Muscle of leg (tissue), 16 donors: ENCODE measurements around the gene DYNAP. TPM values are rescaled to one million over a fixed set of nuclear protein-coding genes. Genes with fewer than 3 reads are reported as not detected.
A peak's percentile ranks its signal among the peaks of the same experiment; 100 is the strongest.

Source experiments
- DNase-seq: peaks from one replicate; pipeline ENCODE4 v3.0.0; 2013
- H3K27ac ChIP-seq: one replicate; pipeline ENCODE4 v1.5.1; 2013; ENCODE audit warnings: mild to moderate bottlenecking, low read length, control low read depth
- H3K27me3 ChIP-seq: one replicate; pipeline ENCODE4 v1.6.1; 2013; ENCODE audit warnings: low read length; ENCODE audit not compliant: control insufficient read depth, insufficient read depth
- H3K36me3 ChIP-seq: one replicate; pipeline ENCODE4 v1.6.1; 2013; ENCODE audit warnings: low read length; ENCODE audit not compliant: control insufficient read depth, insufficient read depth
- H3K4me1 ChIP-seq: one replicate; pipeline ENCODE4 v1.6.1; 2013; ENCODE audit warnings: low read length; ENCODE audit not compliant: control insufficient read depth, insufficient read depth
- H3K4me3 ChIP-seq: one replicate; pipeline ENCODE4 v1.5.1; 2013; ENCODE audit warnings: low read length, control low read depth
- H3K9me3 ChIP-seq: replicated peaks from 2 replicates; pipeline ENCODE4 v1.6.1; 2013; ENCODE audit warnings: low read depth, low read length; ENCODE audit not compliant: control insufficient read depth
- WGBS: methylation state at CpG from one replicate; pipeline ENCODE4 v1.1.5; 2013; ENCODE audit warnings: missing lambda C conversion rate; ENCODE audit not compliant: insufficient coverage; 5-methylcytosine and 5-hydroxymethylcytosine counted together
- long read RNA-seq, 11 donors: transcript quantifications; one replicate each; lab custom pipeline, GENCODE V29; 2026
- polyA plus RNA-seq, 8 donors: library from polyadenylated mRNA; unstranded; fragments of 120-200 nt; gene quantifications; one replicate each; pipeline versions ENCODE4 v1.2.1 to v1.2.3, GENCODE V29; 2013; ENCODE audit warnings: inconsistent platforms in 1 of 8, low replicate concordance in 1 of 8; ENCODE audit not compliant: insufficient read length in 8 of 8, insufficient read depth in 1 of 8
- total RNA-seq: library from RNA; stranded (reverse); fragments of 120-200 nt; gene quantifications from one replicate; pipeline ENCODE4 v1.2.4, GENCODE V29; 2013

The DYNAP gene, protein sequence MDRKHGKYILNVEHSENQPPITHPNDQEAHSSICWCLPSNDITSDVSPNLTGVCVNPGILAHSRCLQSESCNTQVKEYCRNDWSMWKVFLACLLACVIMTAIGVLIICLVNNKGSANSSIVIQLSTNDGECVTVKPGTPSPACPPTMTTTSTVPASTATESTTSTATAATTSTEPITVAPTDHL
- not detected for total RNA-seq
- under 1 TPM in 1 of 8 donors, not detected in 7; 0.07 TPM for polyA plus RNA-seq
- long read RNA-seq, donor 1 = 0 reads
- long read RNA-seq, donor 2 = 0 reads
- long read RNA-seq, donor 3 = 0 reads
- long read RNA-seq, donor 4 = 0 reads
- long read RNA-seq, donor 5 = 0 reads
- long read RNA-seq, donor 6 = 0 reads
- long read RNA-seq, donor 7 = 0 reads
- long read RNA-seq, donor 8 = 0 reads
- long read RNA-seq, donor 9 = 0 reads
- long read RNA-seq, donor 10 = 0 reads
- long read RNA-seq, donor 11 = 0 reads

DNA sequence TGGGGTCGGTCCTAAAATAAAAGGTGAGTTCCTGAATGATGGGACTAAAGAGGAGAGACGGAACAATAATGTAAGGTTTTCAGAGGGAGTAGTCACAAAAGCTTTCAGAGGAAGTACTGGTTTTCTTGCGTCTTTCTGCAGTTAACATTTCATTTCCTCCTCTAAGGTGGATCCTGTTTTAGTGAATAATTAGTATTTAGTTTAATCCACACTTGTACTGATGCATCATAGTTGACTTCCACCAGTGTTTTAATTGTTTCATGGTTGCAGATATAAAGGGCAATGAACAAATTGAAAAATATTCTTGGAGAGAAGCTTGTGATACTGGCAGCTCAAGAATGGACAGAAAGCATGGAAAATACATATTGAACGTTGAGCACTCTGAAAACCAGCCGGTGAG lies at the start of gene DYNAP:
Gene DYNAP (plus strand): TSS at position 301 of the 400 bp plus-strand sequence. CDS start 38 bp downstream, at position 339.
- Histone ChIP-seq H3K36me3 (no peaks in the 10 kb centered on the region), H3K27ac (no peak within 1 kb of the TSS), H3K27me3 (no peaks in the 10 kb centered on the region), H3K4me3 (no peak within 1 kb of the TSS), H3K9me3 (no peaks in the 10 kb centered on the region), H3K4me1 (no peaks in the 10 kb centered on the region)
- DNase-seq = no peak
- 90% methylated on average over 2 of the region's 5 CpGs for WGBS

DNA sequence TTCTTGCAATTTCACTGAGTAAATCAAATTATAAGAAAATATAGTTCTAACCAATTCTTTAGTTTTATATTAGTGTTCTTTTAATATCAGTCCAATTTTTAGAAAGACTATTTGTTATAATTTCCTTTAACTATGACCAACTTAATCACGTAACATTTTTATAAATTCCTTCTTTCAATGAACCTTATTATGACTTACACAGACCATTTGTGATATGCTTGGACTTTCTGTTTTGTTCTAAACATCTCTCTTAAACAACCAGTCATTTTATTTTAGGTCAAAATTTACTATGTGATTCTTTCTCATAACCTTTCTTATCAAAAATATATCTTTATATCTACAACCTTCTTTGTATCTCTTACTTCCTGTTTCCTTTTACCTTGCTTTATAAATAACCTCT lies 39.5 kb upstream of the DYNAP start:
- H3K4me3 ChIP-seq = no peak overlapping the region
- no peaks in the 10 kb centered on the region for H3K27me3 ChIP-seq
- no CpG with 5 or more reads among the region's 1 CpG for WGBS
- DNase-seq = no peak
- H3K27ac ChIP-seq = no peak overlapping the region
- H3K4me1 ChIP-seq = no peaks in the 10 kb centered on the region
- peaks cover 4% of the 10 kb centered on the region for H3K9me3 ChIP-seq
- no peaks in the 10 kb centered on the region for H3K36me3 ChIP-seq

DNA sequence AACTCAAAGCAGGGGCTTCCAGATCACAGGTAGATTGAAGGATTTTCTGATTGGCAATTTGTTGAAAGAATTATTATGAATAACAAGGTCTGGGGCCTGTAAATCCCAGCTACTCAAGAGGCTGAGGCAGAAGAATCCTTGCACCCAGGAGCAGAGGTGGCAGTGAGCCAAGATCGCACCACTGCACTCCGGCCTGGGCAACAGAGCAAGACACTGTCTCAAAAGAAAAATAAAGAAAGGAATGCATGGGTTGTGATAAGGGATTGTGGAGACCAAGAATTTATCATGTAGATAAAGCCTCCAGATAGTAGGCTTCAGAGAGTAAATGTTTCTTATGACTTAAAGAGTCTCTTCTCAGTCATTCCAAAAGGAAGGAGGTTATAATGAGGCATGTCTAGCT lies 35.8 kb upstream of the DYNAP start:
- DNase-seq = no peak
- no peaks in the 10 kb centered on the region for H3K9me3 ChIP-seq
- no peak overlapping the region for H3K4me3 ChIP-seq
- H3K27ac ChIP-seq = no peak overlapping the region
- H3K4me1 ChIP-seq = no peaks in the 10 kb centered on the region
- no peaks in the 10 kb centered on the region for H3K27me3 ChIP-seq
- H3K36me3 ChIP-seq = no peaks in the 10 kb centered on the region
- WGBS = 100% methylated on average over 1 of the region's 2 CpGs

DNA sequence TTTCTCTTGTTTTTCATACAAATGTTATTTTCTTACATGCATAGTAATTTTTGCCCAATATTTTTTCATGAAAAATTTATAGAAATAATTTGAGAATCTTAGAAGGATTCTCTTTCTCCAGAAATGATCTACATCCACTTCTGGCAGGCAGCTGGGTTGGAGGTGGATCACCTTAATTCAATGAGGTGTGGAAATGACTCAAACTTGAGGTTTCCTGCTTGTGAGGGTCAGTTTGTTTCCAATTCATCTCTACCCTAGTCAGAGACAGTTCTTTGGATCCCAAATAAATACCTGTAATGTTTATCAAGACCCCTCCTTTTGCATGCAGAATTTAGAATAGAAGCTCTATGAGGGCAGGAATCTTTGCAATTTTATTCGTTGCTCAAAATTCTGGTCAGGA lies 35.0 kb upstream of the DYNAP start:
- DNase-seq = no peak
- H3K9me3 ChIP-seq = no peaks in the 10 kb centered on the region
- H3K4me3 ChIP-seq = no peak overlapping the region
- H3K36me3 ChIP-seq = no peaks in the 10 kb centered on the region
- no CpG with 5 or more reads among the region's 1 CpG for WGBS
- no peak overlapping the region for H3K27ac ChIP-seq
- H3K27me3 ChIP-seq = no peaks in the 10 kb centered on the region
- no peaks in the 10 kb centered on the region for H3K4me1 ChIP-seq

DNA sequence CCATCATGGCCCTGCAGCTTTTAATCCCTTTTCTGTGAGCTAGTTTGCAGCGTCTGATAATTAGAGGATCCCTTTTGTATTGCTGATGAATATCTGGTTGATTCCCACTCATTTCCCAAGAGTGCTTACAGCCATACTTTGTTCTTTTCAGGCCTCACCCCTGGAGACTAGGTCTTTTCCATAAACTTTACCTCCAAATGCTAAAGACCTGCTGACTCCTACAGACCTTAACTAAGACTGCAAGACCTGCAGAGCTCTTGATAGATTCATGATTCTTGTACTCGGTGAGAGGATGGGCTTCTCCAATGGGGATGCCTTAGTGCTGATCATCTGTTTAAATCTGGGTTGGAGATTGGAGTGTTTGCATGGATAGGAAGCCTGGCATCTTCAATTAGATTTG lies 33.1 kb upstream of the DYNAP start:
- H3K27me3 ChIP-seq = no peaks in the 10 kb centered on the region
- no CpG with 5 or more reads among the region's 2 CpGs for WGBS
- no peaks in the 10 kb centered on the region for H3K4me1 ChIP-seq
- H3K36me3 ChIP-seq = no peaks in the 10 kb centered on the region
- DNase-seq = no peak
- H3K9me3 ChIP-seq = no peaks in the 10 kb centered on the region
- no peak overlapping the region for H3K4me3 ChIP-seq
- no peak overlapping the region for H3K27ac ChIP-seq

DNA sequence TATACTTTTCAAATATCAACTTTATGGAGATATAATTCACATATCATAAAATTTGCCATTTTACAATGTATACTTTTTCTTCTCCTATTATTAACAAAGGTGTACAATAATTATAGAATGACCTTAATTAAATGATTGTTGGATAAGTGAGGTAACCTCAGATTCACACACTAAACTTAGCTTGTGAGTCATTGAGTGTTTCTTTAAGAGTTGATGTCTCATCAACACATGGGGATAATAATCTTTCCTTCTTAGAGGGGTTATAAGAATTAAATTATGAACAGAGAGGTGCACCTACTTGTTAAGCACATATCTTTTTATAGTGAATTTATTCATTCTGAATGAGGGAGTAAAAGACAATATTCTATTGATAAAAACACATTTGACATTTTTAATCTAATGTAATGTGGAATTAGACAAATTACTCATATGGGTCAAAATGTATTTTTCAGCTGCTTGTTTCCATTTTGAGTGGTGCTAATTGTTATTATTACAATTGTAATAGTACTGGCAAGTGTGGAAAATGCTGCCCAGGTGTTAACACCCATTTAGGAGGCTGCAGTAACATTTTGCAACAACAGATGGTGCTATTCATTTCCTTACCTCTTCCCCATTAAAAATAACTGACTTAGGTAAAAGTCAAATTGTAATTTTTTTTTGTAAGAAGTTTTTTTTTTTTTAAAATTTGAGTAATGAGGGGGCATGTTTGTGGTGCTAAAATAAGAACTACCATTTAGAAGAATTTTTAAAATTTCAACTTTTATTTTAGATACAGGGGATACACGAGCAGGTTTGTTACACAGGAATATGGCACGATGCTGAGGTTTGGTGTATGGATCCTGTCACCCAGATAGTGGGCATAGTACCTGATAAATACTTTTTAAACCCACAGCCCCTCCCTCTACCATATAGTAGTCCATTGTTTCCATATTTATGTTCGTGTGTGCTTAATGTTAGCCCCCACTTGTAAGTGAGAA lies 32.1 kb upstream of the DYNAP start:
- Histone ChIP-seq H3K36me3 (no peaks in the 10 kb centered on the region), H3K27me3 (no peaks in the 10 kb centered on the region), H3K9me3 (no peaks in the 10 kb centered on the region), H3K4me1 (no peaks in the 10 kb centered on the region), H3K4me3 (no peak overlapping the region), H3K27ac (no peak overlapping the region)
- peak; percentile 4 for DNase-seq
- WGBS = no CpG with 5 or more reads among the region's 3 CpGs

DNA sequence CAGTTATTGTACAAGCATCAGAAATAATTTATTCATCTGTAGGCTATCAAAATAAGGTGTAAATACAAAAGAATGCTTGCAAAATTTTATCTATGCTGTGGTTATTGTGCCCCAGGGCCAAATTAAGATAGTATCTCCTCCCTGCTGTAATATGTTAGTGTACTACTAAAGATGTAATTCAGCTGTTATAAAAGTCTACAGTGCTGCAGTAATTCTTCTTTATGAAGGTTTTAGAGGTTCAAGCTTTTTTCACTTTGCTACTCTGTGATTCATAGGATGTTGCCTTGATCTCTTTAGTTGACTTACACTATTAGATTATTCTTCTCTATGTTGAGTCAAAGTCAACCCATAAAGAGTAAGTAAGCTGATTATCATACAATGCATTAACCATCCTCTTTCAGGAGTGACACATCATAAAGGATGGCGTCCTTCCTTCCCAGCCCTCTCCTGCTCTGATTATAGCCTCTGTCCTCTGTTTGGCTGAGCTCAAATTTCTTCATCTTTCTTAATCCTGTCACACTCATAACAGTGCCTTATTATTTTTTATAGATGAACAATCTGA lies 29.3 kb upstream of the DYNAP start:
- no peak overlapping the region for H3K27ac ChIP-seq
- WGBS = no CpG with 5 or more reads among the region's 1 CpG
- no peak for DNase-seq
- H3K4me3 ChIP-seq = no peak overlapping the region
- H3K9me3 ChIP-seq = no peaks in the 10 kb centered on the region
- H3K36me3 ChIP-seq = no peaks in the 10 kb centered on the region
- no peaks in the 10 kb centered on the region for H3K4me1 ChIP-seq
- H3K27me3 ChIP-seq = no peaks in the 10 kb centered on the region

DNA sequence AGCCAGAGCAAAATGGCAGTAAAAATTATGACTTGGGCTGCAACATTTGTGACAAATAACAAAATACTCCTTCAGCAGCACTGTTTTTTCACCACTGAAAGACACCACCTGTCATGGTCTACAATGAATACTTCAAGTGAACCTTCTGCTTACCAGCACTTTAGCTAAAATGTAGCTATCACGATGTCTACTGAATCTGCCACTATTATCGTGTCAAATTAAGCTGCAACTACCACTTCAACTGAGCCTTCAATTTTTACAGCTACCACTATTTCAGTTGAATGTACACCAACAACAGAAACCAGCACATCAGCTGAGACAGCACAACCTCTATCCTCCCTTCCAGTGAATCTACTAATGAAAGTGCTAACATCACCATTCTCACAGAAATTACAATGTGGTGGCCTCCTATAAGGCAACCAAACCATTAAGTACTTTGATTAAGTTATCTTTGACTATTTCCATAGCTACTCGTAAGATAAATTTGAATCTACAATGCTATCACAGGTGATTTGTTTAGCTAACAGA lies 10.8 kb upstream of the DYNAP start:
- Histone ChIP-seq H3K36me3 (no peaks in the 10 kb centered on the region), H3K4me3 (no peak overlapping the region), H3K27me3 (no peaks in the 10 kb centered on the region), H3K4me1 (no peaks in the 10 kb centered on the region), H3K9me3 (no peaks in the 10 kb centered on the region), H3K27ac (no peak overlapping the region)
- DNase-seq = no peak
- WGBS = 88% methylated on average over 2 of the region's 3 CpGs

DNA sequence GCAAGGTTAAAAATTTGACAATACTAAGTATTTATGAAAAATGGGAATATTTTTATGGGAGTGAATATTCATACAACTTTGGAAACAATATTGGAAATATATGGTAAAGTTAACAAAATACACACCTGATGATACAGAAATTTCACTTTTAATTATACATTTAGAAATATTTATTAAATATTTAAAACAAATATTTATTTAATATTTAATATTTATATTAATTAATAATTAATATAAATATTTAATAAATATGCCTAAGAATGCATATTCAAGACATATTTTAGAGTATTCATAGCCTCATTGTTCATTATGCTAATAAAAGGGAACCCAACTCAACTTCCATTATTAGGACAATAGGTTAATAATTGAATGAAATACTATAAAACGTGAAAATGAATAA lies 7.0 kb upstream of the DYNAP start:
- no CpG with 5 or more reads among the region's 1 CpG for WGBS
- H3K9me3 ChIP-seq = no peaks in the 10 kb centered on the region
- no peaks in the 10 kb centered on the region for H3K27me3 ChIP-seq

DNA sequence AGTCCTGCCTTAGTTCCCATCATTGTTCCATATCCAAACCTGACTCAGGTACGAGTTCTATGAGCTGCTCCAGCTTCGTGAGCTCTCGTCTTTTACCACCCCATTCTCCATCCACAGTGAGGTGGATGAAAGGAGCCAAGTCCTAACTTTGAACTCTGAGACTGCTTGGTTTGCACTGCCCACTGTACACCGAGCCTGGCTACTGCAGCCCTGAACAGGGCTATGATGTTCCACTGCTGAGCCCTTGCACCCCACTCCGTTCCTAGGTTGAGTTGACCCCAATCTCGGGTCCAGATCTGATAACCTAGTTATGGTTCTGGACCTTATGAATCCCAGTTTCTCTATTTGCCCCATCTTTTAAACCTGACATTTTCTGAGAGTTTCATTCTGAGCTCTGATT lies 5.3 kb upstream of the DYNAP start:
- Histone ChIP-seq H3K4me1 (no peaks in the 10 kb centered on the region), H3K27ac (no peak overlapping the region), H3K4me3 (no peak overlapping the region), H3K9me3 (no peaks in the 10 kb centered on the region), H3K36me3 (no peaks in the 10 kb centered on the region), H3K27me3 (no peaks in the 10 kb centered on the region)
- DNase-seq = no peak
- WGBS = 76% methylated on average over 6 of the region's 6 CpGs

More for the DNA sequence above, 7.0 kb upstream of the DYNAP start:
- H3K4me1 ChIP-seq = no peaks in the 10 kb centered on the region
- H3K27ac ChIP-seq = no peak overlapping the region
- DNase-seq = no peak
- H3K36me3 ChIP-seq = no peaks in the 10 kb centered on the region
- no peak overlapping the region for H3K4me3 ChIP-seq
